OCI-LY7 (cell line): ENCODE measurements around the gene NOTCH4. TPM values are rescaled to one million over a fixed set of nuclear protein-coding genes. Genes with fewer than 3 reads are reported as not detected.

ENCODE experiments used
- BruUV-seq: library from RNA; stranded (reverse); fragments of 400-500 nt; replicated peaks from 2 replicates; lab custom pipeline; 2021; lab: Mats Ljungman, UMichigan
- CTCF ChIA-PET: fragments of 300-600 bp; sonication (Branson Sonifier 250); formaldehyde crosslinking; loops from one replicate; lab custom pipeline; 2022; ENCODE audit warnings: antibody characterized with exemption; ENCODE audit not compliant: unreplicated experiment; lab: Charles Lee
- POLR2A ChIA-PET: fragments of 300-600 bp; sonication (Branson Sonifier 250); formaldehyde crosslinking; loops from one replicate; lab custom pipeline; 2022; ENCODE audit warnings: antibody characterized with exemption; lab: Charles Lee
- DNase-seq: peaks from one replicate; pipeline ENCODE4 v3.0.0-alpha.2; 2015; ENCODE audit warnings: low spot score
- H2AFZ ChIP-seq: fragments of 200-600 bp; sonication (generic), shearing (Covaris generic); 2 replicates; pipeline ENCODE4 v1.6.1; 2014; ENCODE audit warnings: mild to moderate bottlenecking, antibody characterized with exemption, low read length, moderate library complexity
- H3K27ac ChIP-seq: fragments of 200-600 bp; sonication (generic); 2 replicates; pipeline ENCODE4 v1.5.1; 2014; ENCODE audit warnings: mixed run types, low read depth, mild to moderate bottlenecking, moderate library complexity, low read length, inconsistent platforms; ENCODE audit not compliant: poor library complexity, severe bottlenecking
- H3K36me3 ChIP-seq: fragments of 200-600 bp; sonication (generic); 2 replicates; pipeline ENCODE4 v1.6.1; 2014; ENCODE audit warnings: mild to moderate bottlenecking, antibody characterized with exemption, low read length, moderate library complexity, mixed read lengths; ENCODE audit not compliant: insufficient read depth
- H3K4me1 ChIP-seq: fragments of 200-600 bp; sonication (generic); 2 replicates; pipeline ENCODE4 v1.5.1; 2014; ENCODE audit warnings: mild to moderate bottlenecking, low read length; ENCODE audit not compliant: insufficient read depth, poor library complexity, severe bottlenecking
- H3K4me2 ChIP-seq: fragments of 200-600 bp; sonication (generic); 2 replicates; pipeline ENCODE4 v1.6.1; 2014; ENCODE audit warnings: mild to moderate bottlenecking, low read length
- H3K4me3 ChIP-seq: fragments of 200-600 bp; sonication (generic); 2 replicates; pipeline ENCODE4 v1.5.1; 2014; ENCODE audit warnings: mild to moderate bottlenecking, low read depth, low read length; ENCODE audit not compliant: poor library complexity, severe bottlenecking
- H3K79me2 ChIP-seq: fragments of 200-600 bp; sonication (generic); 2 replicates; pipeline ENCODE4 v1.6.1; 2016; ENCODE audit warnings: low read depth, mild to moderate bottlenecking, low read length, moderate library complexity, mixed read lengths; ENCODE audit not compliant: insufficient read depth
- H3K9me2 ChIP-seq: fragments of 200-600 bp; sonication (generic); 2 replicates; pipeline ENCODE4 v1.6.1; 2016; ENCODE audit warnings: mild to moderate bottlenecking, low read length, mixed read lengths; ENCODE audit not compliant: insufficient read depth
- H3K9me3 ChIP-seq: fragments of 200-600 bp; sonication (generic); 2 replicates; pipeline ENCODE4 v1.6.1; 2014; ENCODE audit warnings: mild to moderate bottlenecking, mixed run types, low read length, mixed read lengths
- H4K20me1 ChIP-seq: fragments of 200-600 bp; sonication (generic); 2 replicates; pipeline ENCODE4 v1.6.1; 2014; ENCODE audit warnings: mild to moderate bottlenecking, antibody characterized with exemption, low read length, moderate library complexity, mixed read lengths; ENCODE audit not compliant: insufficient read depth
- EZH2phosphoT487 ChIP-seq: fragments of 200-600 bp; sonication (generic); IDR thresholded peaks from 2 replicates; pipeline ENCODE4 v1.6.1; 2018; ENCODE audit warnings: low read depth, borderline replicate concordance, mild to moderate bottlenecking, mixed run types, antibody characterized with exemption, low read length, moderate library complexity, mixed read lengths
- intact Hi-C: fragments of 100-400 bp; cut with micrococcal nuclease; formaldehyde crosslinking; loops from one replicate; pipeline ENCODE4 v1.10.0; 2022; ENCODE audit not compliant: unreplicated experiment
- total RNA-seq, 2 experiments: library from RNA; depleted of rRNA in 1 of 2; stranded (reverse); fragments of >200 nt in 1 of 2; shearing (Covaris generic) in 1 of 2; gene quantifications; 2 replicates each; pipeline ENCODE4 v1.2.3, GENCODE V29; 2014 to 2022
- TF ChIP-seq, protein P1 (sequence below): fragments of 200-600 bp; sonication (generic); conservative IDR thresholded peaks from 2 replicates; pipeline ENCODE4 v1.5.1; 2014; ENCODE audit warnings: mild to moderate bottlenecking, antibody characterized with exemption, low read length, moderate library complexity, mixed read lengths

NOTCH4 gene
- total RNA-seq, 2 experiments from 2014 or later, result 1.4 to 2.4 TPM

DNA sequence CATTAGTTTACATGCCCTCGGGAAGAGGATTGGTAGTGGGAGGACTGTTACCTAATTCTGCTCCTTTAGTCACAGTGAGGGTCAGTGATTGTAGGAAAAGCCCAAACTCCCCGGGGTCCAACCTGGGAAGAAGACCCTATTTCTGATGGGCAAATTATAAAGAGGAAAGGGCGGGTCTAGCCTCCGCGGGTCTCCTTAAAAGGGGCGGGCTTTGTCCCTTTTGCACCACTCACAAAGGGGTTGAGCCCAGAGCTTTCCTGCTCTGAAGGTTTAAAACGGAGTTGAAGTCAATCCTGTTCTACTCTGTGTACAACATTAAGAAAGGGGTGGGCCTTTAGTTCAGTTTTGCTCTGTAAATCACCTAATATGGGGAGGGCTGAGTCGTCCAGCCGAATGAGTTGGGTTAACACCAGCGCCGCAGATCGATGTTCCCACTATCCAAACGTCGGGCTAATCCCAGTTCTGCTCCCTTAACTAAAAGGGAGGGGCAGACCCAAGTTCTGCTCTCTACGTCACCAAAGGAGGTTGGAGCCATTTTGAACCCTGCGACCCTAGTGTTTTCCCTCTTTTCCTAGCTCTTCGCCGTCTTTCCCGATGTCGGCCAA lies 46.6 kb downstream of the NOTCH4 start:
- H3K79me2 ChIP-seq, result peaks cover 14% of the 10 kb centered on the region; the same call in 1 of the 2 replicates
- peak overlapping the region; percentile 96 for H3K4me2 ChIP-seq
- intact Hi-C loops, result loop anchor here (2.0 kb wide), 1 partner anchor 22 kb away; the partner anchor contains the start of gene PPT2
- H2AFZ ChIP-seq, result peak overlapping the region; percentile 68
- peaks cover 13% of the 10 kb centered on the region; the same call in 1 of the 2 replicates for H3K36me3 ChIP-seq
- peak overlapping the region; percentile 56 for H3K27ac ChIP-seq
- no peaks in the 10 kb centered on the region for H4K20me1 ChIP-seq
- H3K9me3 ChIP-seq, result no peaks in the 10 kb centered on the region
- no peak for DNase-seq
- TF ChIP-seq EZH2phosphoT487, result no peak
- TF ChIP-seq, protein P1, sequence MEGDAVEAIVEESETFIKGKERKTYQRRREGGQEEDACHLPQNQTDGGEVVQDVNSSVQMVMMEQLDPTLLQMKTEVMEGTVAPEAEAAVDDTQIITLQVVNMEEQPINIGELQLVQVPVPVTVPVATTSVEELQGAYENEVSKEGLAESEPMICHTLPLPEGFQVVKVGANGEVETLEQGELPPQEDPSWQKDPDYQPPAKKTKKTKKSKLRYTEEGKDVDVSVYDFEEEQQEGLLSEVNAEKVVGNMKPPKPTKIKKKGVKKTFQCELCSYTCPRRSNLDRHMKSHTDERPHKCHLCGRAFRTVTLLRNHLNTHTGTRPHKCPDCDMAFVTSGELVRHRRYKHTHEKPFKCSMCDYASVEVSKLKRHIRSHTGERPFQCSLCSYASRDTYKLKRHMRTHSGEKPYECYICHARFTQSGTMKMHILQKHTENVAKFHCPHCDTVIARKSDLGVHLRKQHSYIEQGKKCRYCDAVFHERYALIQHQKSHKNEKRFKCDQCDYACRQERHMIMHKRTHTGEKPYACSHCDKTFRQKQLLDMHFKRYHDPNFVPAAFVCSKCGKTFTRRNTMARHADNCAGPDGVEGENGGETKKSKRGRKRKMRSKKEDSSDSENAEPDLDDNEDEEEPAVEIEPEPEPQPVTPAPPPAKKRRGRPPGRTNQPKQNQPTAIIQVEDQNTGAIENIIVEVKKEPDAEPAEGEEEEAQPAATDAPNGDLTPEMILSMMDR, result no peak
- peak overlapping the region; percentile 74 for H3K4me3 ChIP-seq
- ChIA-PET POLR2A (interaction anchor here (1.0 to 2.1 kb wide), 4 partner anchors 13 to 49 kb away, joined by 5 to 11 read pairs (median 5); partner anchors contain the start of genes ATF6B, GPSM3 and PBX2), CTCF (interaction anchor here (1.3 kb wide), 1 partner anchor 16 kb away, joined by 3 read pairs; the partner anchor contains the start of gene GPSM3)
- no peaks in the 10 kb centered on the region for H3K9me2 ChIP-seq
- BruUV-seq, result TSS peak; percentile 72
- H3K4me1 ChIP-seq, result peaks cover 44% of the 10 kb centered on the region

DNA sequence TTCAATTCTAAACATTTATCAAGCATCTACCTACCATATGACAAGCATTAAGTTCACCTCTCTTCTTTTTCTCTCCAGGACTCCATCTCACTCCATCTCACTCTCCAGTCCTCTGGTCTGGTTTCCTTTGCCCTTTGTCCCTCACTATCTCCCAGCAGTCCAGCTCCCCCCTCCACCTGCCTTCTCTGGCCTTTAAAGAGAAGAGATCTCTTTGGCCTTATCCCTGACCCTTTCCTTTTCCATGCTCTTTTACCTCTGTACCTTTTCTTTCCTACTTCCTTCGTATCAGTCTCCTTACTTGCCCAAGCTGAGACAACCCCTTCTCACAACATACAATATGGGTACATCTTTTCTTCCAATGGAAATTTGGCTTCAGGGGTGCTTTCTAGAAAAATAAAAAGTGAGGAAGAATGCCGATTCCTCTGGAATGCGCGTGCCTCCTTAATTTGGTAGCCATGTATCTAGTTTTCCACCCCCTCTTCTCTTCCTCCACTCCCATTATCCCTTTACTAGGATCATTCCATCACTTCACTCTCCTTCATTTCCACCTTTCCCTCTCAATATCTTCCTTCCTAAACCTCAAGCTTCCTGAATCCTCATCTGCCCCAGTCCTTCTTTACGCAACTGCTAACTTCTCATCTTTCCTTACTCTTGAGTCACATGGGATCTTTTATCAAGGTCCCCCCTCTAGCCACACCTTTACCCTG lies 47.2 kb downstream of the NOTCH4 start:
- Histone ChIP-seq H3K27ac (peak overlapping the region; percentile 56), H3K4me2 (peak overlapping the region; percentile 96), H3K36me3 (peaks cover 9% of the 10 kb centered on the region; the same call in 1 of the 2 replicates), H3K4me1 (peaks cover 44% of the 10 kb centered on the region), H3K9me3 (no peaks in the 10 kb centered on the region), H4K20me1 (no peaks in the 10 kb centered on the region), H3K4me3 (peak overlapping the region; percentile 87), H3K79me2 (peaks cover 14% of the 10 kb centered on the region; the same call in 1 of the 2 replicates), H3K9me2 (no peaks in the 10 kb centered on the region), H2AFZ (peak overlapping the region; percentile 68; the same call in 1 of the 2 replicates)
- TF ChIP-seq, protein P1, result no peak
- TF ChIP-seq EZH2phosphoT487, result no peak
- BruUV-seq, result TSS peak; percentile 84
- intact Hi-C loops, result loop anchor here (2.0 kb wide), 1 partner anchor 22 kb away; the partner anchor contains the start of gene PPT2
- ChIA-PET POLR2A (interaction anchor here (0.5 to 2.1 kb wide), 8 partner anchors 12 to 1760 kb away, joined by 3 to 11 read pairs (median 4); partner anchors contain the start of genes ATF6B, GPSM3 and PBX2), CTCF (interaction anchor here (1.3 kb wide), 1 partner anchor 16 kb away, joined by 3 read pairs; the partner anchor contains the start of gene GPSM3)
- no peak for DNase-seq
